Testis (tissue), 2 donors: ENCODE measurements around the gene DDX11.
"Not testable (repeated sequence)": the region's sequence is repeated elsewhere in the genome, so short reads cannot be mapped to it uniquely, and the experiment has no call there.

Experiments used
- CTCF ChIP-seq, 3 experiments: fragments of 450-650 bp in 2 of 3; fragments of 200-600 bp in 1 of 3; sonication (generic) in 1 of 3; IDR thresholded peaks; one replicate each; pipeline ENCODE4 v1.5.1; 2016 to 2019; ENCODE audit warnings: antibody characterized with exemption in 3 of 3, mild to moderate bottlenecking in 2 of 3, moderate library complexity in 1 of 3
- POLR2A ChIP-seq: fragments of 450-650 bp; IDR thresholded peaks from one replicate; pipeline ENCODE4 v1.6.1; 2017; ENCODE audit warnings: antibody characterized with exemption, mild to moderate bottlenecking, moderate library complexity

GRCh38 chr12:31067656-31068055 is 6.0 kb upstream of the DDX11 start:
- TF ChIP-seq CTCF (IDR thresholded peaks at IDR 0.05); POLR2A: not testable (repeated sequence)
